ENCODE data around the gene PIK3C2A.

Gene PIK3C2A

DNA sequence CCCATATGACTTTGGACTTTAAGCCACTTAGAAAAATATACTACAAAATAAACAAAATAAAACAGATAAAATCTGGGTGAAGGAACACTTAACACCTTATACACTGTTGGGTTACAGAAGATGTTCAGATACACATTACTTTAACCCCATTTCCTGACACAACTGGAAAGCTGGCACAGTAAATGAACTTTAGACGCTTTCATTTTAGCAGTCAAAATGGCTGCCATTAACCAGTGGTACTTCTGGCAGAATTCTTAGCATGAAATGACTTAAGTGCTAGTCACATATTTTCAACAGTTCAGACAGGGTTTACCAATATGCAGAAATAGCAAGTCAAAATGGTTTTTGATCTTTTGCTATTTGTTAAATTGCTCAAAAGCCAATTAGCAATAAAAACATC lies 37.9 kb downstream of the PIK3C2A start:
- Histone ChIP-seq H3K9me3 (ENCODE audit: low read length) (no peaks in the 10 kb centered on the region), H4K20me1 (ENCODE audit: insufficient read depth, low read length) (no peaks in the 10 kb centered on the region), H3K9ac (ENCODE audit: low read length) (no peak overlapping the region), H3K4me3 (ENCODE audit: low read depth, low read length, poor library complexity, severe bottlenecking) (no peak overlapping the region), H3K27me3 (ENCODE audit: insufficient read depth, low read length) (no peaks in the 10 kb centered on the region), H3K79me2 (ENCODE audit: insufficient read depth, low read length) (peaks cover 26% of the 10 kb centered on the region), H3K9me2 (ENCODE audit: low read depth, low read length) (no peaks in the 10 kb centered on the region), H3F3A (ENCODE audit: insufficient read depth, low read length) (0 out of 2 replicates have a peak, but pooled peaks cover 5% of the 10 kb centered on the region), H3K27ac (ENCODE audit: low read depth, low read length, poor library complexity, severe bottlenecking) (no peak overlapping the region), H3K36me3 (ENCODE audit: insufficient read depth, low read length) (peaks cover 19% of the 10 kb centered on the region), H2AFZ (ENCODE audit: low read length) (no peak overlapping the region), H3K4me1 (ENCODE audit: insufficient read depth, low read length, severe bottlenecking) (no peaks in the 10 kb centered on the region), H3K4me2 (ENCODE audit: low read length) (no peak overlapping the region)
- TF ChIP-seq, protein P1, sequence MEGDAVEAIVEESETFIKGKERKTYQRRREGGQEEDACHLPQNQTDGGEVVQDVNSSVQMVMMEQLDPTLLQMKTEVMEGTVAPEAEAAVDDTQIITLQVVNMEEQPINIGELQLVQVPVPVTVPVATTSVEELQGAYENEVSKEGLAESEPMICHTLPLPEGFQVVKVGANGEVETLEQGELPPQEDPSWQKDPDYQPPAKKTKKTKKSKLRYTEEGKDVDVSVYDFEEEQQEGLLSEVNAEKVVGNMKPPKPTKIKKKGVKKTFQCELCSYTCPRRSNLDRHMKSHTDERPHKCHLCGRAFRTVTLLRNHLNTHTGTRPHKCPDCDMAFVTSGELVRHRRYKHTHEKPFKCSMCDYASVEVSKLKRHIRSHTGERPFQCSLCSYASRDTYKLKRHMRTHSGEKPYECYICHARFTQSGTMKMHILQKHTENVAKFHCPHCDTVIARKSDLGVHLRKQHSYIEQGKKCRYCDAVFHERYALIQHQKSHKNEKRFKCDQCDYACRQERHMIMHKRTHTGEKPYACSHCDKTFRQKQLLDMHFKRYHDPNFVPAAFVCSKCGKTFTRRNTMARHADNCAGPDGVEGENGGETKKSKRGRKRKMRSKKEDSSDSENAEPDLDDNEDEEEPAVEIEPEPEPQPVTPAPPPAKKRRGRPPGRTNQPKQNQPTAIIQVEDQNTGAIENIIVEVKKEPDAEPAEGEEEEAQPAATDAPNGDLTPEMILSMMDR (IDR thresholded peaks at IDR 0.05; ENCODE audit: low read length): no peak
- TF ChIP-seq EZH2 (IDR thresholded peaks at IDR 0.05; ENCODE audit: borderline replicate concordance, low read length): no peak

DNA sequence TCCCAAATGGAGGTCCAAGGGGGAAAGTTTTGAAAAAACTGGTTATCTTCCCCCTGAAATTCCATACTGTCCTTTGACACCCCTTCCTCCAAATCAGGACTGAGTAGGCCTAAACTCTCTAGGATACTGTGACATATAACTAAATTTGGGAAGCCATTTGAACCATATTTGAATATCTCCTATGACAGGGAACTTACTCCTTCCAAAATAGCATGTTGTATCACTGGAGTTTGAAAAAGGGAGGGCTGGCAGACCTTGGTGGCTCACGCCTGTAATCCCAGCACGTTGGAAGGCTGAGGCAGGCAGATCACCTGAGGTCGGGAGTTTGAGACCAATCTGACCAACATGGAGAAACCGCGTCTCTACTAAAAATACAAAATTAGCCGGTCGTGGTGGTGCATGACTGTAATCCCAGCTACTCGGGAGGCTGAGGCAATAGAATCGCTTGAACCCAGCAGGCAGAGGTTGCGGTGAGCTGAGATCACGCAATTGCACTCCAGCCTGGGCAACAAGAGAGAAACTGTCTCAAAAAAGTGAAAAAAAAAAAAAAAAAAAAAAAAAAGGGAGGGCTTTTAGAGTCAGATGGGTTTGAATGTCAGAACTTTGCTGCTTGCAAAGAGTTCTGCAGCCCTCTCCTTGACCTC lies 42.4 kb downstream of the PIK3C2A start:
- H3K79me2 ChIP-seq (ENCODE audit: insufficient read depth, low read length): peaks cover 18% of the 10 kb centered on the region
- H3K27ac ChIP-seq (ENCODE audit: low read depth, low read length, poor library complexity, severe bottlenecking): no peak overlapping the region
- no peaks in the 10 kb centered on the region for H3F3A ChIP-seq (ENCODE audit: insufficient read depth, low read length)
- H3K4me3 ChIP-seq (ENCODE audit: low read depth, low read length, poor library complexity, severe bottlenecking): no peak overlapping the region
- no peaks in the 10 kb centered on the region for H4K20me1 ChIP-seq (ENCODE audit: insufficient read depth, low read length)
- H3K9me2 ChIP-seq (ENCODE audit: low read depth, low read length): no peaks in the 10 kb centered on the region
- H3K4me1 ChIP-seq (ENCODE audit: insufficient read depth, low read length, severe bottlenecking): peaks cover 35% of the 10 kb centered on the region
- H3K27me3 ChIP-seq (ENCODE audit: insufficient read depth, low read length): no peaks in the 10 kb centered on the region
- TF ChIP-seq EZH2 (IDR thresholded peaks at IDR 0.05; ENCODE audit: borderline replicate concordance, low read length): no peak
- TF ChIP-seq, protein P1 (IDR thresholded peaks at IDR 0.05; ENCODE audit: low read length): no peak
- no peak overlapping the region for H2AFZ ChIP-seq (ENCODE audit: low read length)
- no peaks in the 10 kb centered on the region for H3K9me3 ChIP-seq (ENCODE audit: low read length)
- peaks cover 19% of the 10 kb centered on the region for H3K36me3 ChIP-seq (ENCODE audit: insufficient read depth, low read length)
- H3K4me2 ChIP-seq (ENCODE audit: low read length): no peak overlapping the region
- no peak overlapping the region for H3K9ac ChIP-seq (ENCODE audit: low read length)

DNA sequence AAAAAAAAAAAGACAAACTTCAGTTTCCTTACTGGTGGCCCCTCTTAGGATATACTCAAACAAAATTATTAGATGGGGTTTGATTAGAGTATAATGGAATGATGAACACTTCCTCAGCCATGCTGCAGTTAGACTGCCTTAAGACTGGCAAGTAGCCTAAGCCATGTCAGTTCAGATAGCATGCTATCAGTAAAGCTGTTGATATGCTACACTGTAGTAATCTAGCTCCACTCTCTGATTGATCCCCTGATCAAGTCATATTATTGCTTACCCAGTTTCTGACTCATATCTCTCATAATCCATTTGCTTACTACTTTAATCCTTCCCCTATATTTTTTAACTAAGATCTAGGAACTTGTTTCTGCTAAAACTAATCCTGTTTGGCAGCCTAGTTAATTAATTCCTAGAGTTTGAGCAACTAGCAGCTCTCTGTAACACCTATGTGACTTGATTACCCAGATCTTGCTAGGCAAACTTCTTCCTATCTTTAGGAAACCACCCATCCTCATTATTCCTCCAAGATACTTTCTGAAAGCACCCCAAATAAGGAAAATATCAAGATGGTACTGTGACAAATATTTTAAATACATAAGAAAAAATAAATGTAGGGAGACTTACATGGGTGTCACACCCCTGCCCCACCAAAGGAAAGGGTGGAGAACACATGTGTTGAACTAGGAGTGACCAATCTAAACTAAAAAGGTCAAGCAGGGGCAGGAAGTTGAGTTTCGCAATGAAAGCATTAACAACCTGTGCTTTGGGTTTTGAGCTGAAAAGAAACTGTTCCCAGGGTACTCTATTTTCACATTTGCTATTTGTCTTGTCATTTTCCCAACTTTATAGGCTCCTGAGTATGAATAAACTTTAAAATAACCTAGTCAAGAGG lies 43.2 kb downstream of the PIK3C2A start:
- Histone ChIP-seq H3K4me3 (ENCODE audit: low read depth, low read length, poor library complexity, severe bottlenecking) (no peak overlapping the region), H2AFZ (ENCODE audit: low read length) (no peak overlapping the region), H3K27me3 (ENCODE audit: insufficient read depth, low read length) (no peaks in the 10 kb centered on the region), H3K27ac (ENCODE audit: low read depth, low read length, poor library complexity, severe bottlenecking) (no peak overlapping the region), H3K4me2 (ENCODE audit: low read length) (no peak overlapping the region), H3K9me3 (ENCODE audit: low read length) (no peaks in the 10 kb centered on the region), H3K79me2 (ENCODE audit: insufficient read depth, low read length) (peaks cover 21% of the 10 kb centered on the region), H3F3A (ENCODE audit: insufficient read depth, low read length) (no peaks in the 10 kb centered on the region), H4K20me1 (ENCODE audit: insufficient read depth, low read length) (no peaks in the 10 kb centered on the region), H3K9ac (ENCODE audit: low read length) (no peak overlapping the region), H3K36me3 (ENCODE audit: insufficient read depth, low read length) (peaks cover 19% of the 10 kb centered on the region), H3K9me2 (ENCODE audit: low read depth, low read length) (no peaks in the 10 kb centered on the region), H3K4me1 (ENCODE audit: insufficient read depth, low read length, severe bottlenecking) (peaks cover 37% of the 10 kb centered on the region)
- TF ChIP-seq, protein P1 (IDR thresholded peaks at IDR 0.05; ENCODE audit: low read length): no peak
- no peak for TF ChIP-seq EZH2 (IDR thresholded peaks at IDR 0.05; ENCODE audit: borderline replicate concordance, low read length)

Data from OCI-LY1 (cell line).